Smooth muscle cell of the brain vasculature (primary cell): Measurements from ENCODE around the gene ZCCHC14.

Experiments used
- DNase-seq: peaks from one replicate; pipeline ENCODE4 v3.0.0-alpha.2; 2012; ENCODE audit warnings: low read depth, low spot score

Gene ZCCHC14

GRCh38 chr16:87492721-87493607, at the start of gene ZCCHC14:
TSS of gene ZCCHC14 (minus strand) at chr16:87493024. CDS start at chr16:87492238, 786 bp downstream.
- peak; percentile 98 for DNase-seq

DNA sequence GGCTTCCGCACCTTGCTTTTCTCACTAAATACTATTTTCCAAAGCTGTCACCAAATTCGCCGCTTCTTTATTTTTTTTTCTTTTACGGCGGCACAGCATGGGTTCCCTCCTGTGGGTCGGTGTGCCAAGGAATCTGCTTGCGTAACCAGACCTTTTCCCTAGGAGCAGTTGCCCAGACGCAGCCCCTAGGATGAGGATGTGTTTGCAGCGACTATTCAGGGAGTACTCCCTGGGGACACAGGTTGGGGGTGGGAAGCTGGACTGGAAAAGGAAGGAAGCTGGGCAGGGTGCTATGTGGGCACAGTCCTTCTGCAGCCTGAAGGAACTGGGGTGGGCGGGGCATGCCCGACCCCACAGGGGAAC, 49.0 kb upstream of the ZCCHC14 start:
- peak; percentile 13 for DNase-seq

- peak; percentile 85 for DNase-seq
Measured at GRCh38 chr16:87541147-87541871, 48.5 kb upstream of the ZCCHC14 start.

- DNase-seq, result no peak
Measured at GRCh38 chr16:87540897-87541146, 48.0 kb upstream of the ZCCHC14 start.

DNA sequence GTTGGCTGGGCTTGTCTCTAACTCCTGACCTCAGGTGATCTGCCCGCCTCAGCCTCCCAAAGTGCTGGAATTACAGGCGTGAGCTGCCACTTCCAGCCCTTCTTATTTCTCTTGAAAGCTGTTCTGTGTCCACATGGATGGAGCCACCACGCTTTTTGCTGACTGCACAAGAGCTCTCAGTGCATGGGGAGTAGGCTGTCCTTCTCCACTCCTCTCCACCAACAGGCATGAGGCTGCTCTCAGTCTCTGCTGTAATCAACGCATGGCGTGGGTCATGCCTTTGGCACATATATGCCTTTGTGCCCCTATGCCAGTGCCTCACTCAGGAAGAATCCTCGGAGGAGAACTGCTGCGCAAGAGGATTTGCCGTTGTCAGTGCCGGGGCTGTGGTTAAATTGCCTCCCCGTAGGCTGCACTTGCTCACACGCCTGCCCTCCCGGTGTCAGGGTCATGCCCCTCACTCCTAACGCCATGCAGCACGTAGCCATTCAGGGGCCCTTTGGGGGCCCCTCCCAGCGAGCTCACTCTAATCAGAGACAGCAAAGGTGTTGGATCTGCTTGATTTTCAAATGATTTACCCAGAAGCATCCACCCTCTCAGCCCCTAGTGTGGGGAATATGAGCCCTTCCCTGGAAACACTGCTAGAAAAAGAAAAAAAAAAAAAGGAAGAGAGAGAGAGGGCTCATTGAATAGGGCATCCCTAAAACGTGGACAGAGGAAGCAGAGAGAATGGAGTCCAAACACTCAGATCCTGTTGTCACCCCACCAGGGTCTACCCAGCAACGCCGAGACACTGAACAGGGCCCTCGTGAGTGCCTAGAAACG, 47.5 kb upstream of the ZCCHC14 start:
- no peak for DNase-seq

DNA sequence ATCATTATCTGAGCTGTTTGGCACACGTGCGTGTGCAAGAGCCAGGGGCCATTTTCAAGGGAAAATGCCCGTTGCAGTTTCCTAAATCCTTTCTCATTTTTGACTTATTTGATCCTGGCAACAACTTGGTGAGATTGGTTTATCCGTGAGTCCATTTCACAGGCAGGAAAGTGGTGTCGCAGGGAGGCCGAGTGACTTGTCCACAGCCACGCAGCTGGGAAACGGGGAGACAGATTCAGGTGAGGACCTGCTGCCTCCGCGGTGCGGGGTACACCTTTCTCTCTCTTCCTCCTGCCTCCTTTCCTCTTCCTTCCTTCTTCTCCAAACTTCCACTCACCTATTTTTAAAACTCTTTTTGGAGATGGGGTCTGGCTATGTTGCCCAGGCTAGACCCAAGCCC, 46.3 kb upstream of the ZCCHC14 start:
- no peak for DNase-seq

DNA sequence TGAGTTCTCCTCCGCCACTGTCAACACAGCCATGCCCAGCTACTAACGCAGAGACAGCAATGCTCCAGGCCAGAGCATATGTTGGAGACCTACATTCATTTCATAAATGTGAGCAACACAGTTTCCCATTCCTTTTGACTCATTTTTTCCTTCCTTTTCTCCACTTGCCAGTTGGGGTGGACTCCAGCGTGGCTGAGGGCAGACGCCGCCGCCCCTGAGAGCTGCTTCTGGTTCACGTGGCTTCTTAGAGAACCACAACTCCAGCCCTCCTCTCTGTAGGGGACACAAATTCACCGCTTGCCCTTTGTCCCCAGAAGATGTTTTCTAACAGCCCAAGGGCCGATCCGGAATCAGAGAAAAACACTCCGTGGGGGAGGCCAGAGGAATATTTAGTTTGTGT, 45.8 kb upstream of the ZCCHC14 start:
- peak; percentile 87 for DNase-seq

DNA sequence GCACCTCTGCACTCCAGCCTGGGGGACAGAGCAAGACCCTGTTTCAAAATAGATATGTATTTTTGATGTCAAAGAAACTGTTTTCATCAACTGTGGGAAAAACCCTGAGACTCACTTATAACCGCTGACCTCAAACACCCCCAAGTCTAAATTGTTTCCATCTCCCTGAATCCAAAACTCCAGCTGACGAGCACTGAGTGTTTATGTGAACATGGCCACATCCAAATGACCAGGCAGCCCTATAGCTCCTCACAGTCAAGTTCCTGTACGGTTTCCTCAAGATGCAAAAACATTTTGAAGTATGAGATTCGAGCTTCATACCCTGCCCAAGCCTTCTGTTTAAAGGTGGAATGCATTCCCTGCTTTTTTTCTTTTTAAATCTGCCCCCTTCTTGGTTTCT, 45.3 kb upstream of the ZCCHC14 start:
- no peak for DNase-seq

- no peak for DNase-seq
Measured at GRCh38 chr16:87536795-87537142, 43.9 kb upstream of the ZCCHC14 start.

GRCh38 chr16:87535855-87536794, 43.3 kb upstream of the ZCCHC14 start:
- no peak for DNase-seq

DNA sequence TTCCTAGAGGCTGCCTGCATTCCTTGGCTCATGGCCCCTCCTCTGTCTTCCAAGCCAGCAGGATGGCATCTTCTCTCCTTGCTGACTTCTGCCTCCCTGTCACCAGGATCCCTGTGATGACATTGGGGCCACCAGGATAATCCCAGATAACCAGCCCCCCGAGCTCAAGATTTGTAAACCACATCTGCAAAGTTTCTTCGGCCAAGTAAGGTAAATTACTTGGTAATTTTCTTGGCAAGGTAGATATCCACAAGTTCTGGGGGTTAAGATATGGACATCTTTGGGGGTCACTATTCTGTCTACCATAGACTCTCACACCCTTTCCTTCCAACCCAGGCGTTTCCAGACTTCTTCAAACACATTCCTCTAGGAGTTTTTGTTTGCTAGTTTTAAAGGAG, 42.6 kb upstream of the ZCCHC14 start:
- no peak for DNase-seq

DNA sequence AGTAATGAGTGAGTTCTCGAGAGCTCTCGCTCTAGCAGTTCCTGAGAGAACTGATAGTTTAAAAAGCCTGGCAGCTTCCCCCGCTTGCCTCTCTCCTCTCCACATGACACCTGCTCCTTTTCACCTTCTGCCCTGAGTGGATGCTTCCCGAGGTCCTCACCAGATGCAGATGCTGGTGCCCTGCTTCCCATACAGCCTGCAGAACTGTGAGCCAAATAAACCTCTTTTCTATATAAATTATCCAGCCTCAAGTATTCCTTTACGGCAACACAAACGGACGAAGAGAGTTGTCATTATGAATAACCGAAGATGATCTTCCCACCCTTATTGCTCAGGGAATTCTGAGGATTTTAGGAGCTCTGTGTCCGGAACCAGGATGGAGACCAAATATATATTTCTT, 41.9 kb upstream of the ZCCHC14 start:
- no peak for DNase-seq

DNA sequence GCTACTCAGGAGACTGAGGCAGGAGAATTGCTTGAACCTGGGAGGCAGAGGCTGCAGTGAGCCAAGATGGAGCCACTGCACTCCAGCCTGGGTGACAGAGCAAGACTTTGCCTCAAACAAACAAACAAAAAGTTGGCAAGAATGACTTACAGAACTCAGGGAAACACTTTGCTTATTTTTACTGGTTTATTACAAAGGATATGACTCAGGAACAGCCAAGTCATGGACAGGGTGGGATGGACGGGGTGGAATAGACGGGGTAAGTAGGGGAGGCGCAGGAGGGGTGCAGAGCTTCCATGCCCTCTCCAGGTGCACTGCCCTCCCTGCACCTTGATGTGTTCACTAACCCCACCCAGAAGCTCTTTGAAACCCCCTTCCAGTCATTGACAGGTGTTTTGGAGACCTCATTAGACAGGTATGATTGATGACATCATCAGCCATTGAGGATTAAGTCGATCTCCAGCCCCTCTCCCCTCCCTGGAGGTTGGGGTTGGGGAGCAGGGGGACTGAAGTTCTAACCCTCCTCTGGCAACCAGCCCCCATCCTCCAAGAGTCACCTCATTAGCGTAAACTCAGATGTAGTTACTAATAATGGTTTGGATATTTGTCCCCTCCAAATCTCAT, 41.3 kb upstream of the ZCCHC14 start:
- DNase-seq, result no peak

DNA sequence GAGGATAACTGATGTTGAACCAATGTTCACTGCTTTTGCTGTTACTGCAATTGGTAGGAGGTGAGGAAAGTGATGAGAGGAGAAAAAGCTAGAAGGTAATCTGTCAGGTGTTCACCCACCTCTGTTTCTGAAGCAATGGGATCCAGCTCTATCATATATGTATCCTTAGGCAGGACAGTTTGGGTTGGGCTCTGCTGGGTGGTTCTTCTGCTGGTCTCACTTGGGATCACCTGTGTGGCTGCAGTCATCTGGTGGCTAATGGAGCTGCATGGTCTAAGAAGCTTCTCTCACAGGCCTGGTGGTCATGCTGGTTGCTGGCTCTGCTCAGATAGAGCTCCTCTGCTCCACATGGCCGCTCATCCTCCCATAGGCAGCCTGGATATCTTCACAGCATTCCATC, 40.2 kb upstream of the ZCCHC14 start:
- no peak for DNase-seq

DNA sequence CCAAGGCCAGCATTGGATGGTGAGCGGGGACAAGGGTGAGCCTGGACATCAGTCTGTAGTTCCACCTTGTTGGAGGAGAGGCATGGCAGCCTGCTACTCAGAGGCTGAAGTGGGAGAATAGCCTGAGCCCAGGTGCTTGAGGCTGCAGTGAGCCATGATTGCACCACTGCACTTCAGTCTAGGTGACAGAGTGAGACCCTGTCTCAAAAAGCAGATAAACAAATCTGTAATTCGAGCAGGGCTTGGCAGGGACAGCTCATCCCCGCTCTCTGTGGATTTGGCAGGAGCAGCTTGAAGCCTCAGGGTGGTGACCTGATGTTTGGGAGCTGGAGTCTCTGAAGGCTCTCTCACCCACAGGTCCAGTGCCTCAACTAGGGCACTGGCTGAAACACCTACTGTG, 38.6 kb upstream of the ZCCHC14 start:
- DNase-seq, result no peak

GRCh38 chr16:87528690-87529579, 36.1 kb upstream of the ZCCHC14 start:
- no peak for DNase-seq

DNA sequence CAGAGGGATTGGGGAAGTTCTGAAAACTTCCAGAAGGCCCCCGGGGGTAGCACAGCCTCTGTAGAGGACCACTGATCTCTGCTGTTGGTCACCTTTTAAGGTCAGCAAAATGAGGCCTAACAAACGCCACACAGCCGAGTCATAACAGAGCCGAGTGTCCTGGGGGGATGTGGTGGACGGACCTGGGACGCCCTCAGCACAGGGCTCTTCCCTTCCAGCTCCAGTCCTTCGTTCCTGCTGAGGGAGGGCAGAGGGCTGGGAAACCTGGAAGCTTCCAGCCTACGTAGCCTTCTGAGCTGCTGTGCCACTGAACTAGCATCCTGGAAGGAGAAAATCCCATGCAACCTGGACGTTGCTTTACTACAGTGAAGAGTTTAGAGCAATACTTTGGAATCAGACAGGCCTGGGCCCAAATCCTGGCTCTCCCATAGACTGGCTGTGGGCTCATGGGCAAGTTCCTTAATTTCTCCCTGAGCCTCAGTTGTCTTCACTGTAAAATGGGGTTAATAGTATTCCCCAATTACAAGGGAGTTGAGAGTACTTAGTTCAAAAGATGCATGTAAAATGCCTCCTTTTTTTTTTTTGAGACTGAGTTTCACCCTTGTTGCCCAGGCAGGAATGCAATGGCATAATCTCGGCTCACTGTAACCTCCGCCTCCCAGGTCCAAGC, 34.4 kb upstream of the ZCCHC14 start:
- DNase-seq, result no peak

DNA sequence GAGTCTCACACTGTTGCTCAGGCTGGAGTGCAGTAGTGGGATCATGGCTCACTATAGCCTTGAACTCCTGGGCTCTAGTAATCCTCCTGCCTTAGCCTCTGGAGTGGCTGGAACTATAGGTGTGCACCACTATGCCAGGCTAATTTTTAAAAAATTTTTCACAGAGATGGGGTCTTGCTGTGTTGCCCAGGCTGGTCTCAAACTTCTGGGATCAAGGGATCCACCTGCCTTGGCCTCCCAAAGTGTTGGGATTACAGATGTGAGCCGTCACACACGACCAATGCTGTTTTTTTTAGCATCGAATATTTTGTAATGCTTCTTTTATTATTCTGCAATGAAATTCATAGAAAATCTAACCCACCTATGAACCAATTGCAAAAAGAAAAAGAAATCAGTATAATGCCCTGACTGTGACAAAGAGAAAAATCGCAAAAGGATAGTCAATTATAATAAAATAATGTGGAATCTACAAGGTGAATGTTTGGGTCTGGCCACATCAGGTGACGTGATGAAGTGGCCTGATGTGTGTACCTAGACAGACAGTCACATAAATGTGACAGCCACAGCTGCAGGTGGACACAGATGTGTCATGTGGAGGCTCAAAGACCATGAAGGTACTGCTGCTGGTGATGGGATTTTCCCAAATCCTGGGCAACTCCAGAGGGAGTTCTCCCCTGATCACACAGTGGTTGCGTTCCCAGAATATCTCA, 33.6 kb upstream of the ZCCHC14 start:
- DNase-seq, result no peak

GRCh38 chr16:87525352-87525751, 32.5 kb upstream of the ZCCHC14 start:
- DNase-seq, result no peak
